Measurements from ENCODE around the gene ADRA1B. TPM values are rescaled to one million over a fixed set of nuclear protein-coding genes. Genes with fewer than 3 reads are reported as not detected.
A peak's percentile ranks its signal among the peaks of the same experiment; 100 is the strongest.

The ADRA1B gene
- total and polyA plus RNA-seq, 2 donors from 2014 or later = 1.6 to 2.3 TPM

DNA sequence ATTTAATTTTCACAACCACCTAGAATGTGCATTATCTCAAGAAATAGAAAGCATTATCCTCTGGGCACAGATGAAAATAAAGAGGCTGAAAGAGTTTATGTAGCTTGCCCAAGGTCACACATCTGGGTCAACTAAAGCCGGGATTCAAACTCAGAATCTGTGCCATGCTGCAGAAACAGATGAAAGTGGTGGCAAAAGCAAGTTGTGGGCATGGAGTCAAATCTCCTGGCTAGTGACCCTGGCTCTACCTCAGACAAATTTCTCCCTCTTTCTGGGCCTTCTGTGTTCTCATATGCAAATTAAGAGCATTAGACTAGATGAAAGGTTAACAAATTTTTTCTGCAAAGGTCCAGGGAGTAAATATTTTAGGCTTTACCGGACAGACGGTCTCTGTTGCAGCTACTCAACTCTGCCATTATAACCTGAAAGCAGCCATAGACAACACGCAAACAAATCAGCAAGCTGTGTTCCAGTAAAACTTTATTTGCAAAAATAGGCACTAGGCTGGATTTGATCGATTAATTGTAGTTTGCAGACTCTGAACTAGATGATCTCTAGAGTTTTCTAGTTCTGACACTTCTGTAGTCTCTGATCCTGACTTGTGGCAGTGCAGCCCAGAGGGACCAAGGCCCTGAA lies 6.0 kb upstream of the ADRA1B start:
- H3K27me3 ChIP-seq (ENCODE audit: control insufficient read depth, insufficient read depth, low read length) = no peaks in the 10 kb centered on the region
- intact Hi-C loops (cut with DNase I) = no loop called here
- H3K4me1 ChIP-seq (ENCODE audit: control insufficient read depth in 2 of 3, insufficient read depth in 2 of 3, low read depth in 1 of 3, low read length in 3 of 3) = peaks cover 3 to 40% (median 23%) of the 10 kb centered on the region in 3 donors
- no peaks in the 10 kb centered on the region for H3K9me3 ChIP-seq (ENCODE audit: control insufficient read depth in 2 of 3, insufficient read depth in 1 of 3, low read length in 3 of 3)
- H3K27ac ChIP-seq (ENCODE audit: low read depth in 2 of 2, low read length in 2 of 2) = peak overlapping the region; percentile 69 to 80
- TF ChIP-seq, protein P1, sequence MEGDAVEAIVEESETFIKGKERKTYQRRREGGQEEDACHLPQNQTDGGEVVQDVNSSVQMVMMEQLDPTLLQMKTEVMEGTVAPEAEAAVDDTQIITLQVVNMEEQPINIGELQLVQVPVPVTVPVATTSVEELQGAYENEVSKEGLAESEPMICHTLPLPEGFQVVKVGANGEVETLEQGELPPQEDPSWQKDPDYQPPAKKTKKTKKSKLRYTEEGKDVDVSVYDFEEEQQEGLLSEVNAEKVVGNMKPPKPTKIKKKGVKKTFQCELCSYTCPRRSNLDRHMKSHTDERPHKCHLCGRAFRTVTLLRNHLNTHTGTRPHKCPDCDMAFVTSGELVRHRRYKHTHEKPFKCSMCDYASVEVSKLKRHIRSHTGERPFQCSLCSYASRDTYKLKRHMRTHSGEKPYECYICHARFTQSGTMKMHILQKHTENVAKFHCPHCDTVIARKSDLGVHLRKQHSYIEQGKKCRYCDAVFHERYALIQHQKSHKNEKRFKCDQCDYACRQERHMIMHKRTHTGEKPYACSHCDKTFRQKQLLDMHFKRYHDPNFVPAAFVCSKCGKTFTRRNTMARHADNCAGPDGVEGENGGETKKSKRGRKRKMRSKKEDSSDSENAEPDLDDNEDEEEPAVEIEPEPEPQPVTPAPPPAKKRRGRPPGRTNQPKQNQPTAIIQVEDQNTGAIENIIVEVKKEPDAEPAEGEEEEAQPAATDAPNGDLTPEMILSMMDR (IDR thresholded peaks at IDR 0.05; ENCODE audit: borderline replicate concordance, extremely low read depth, insufficient read depth) = no peak
- H3K4me3 ChIP-seq (ENCODE audit: low read length in 3 of 3) = no peak overlapping the region
- no peak overlapping the region for H3K9ac ChIP-seq (ENCODE audit: low read length in 3 of 3)
- DNase-seq (no peak), FAIRE-seq (no peak)
- no peaks in the 10 kb centered on the region for H3K36me3 ChIP-seq (ENCODE audit: control insufficient read depth in 2 of 3, insufficient read depth in 3 of 3, low read length in 3 of 3)

DNA sequence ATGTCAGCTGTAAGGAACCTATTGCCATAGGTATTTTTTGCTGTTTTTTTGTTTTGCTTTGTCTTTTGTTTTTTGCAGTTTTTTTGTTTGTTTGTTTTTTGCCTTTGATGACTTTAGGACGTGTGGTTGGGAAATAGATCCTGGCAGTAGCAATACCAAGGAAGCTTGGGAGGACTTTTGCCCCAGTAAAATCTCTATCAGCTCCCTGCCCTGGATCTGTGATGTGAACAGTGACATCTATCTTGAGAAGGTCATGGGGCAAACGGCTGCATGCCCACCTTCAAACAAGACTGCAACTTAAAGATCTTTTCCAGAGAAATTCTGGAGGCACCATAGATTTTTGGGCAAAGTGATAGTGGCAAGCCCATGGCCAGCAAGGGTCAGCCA lies 5.4 kb upstream of the ADRA1B start:
- DNase-seq (no peak), FAIRE-seq (no peak)
- H3K4me1 ChIP-seq (ENCODE audit: control insufficient read depth in 2 of 3, insufficient read depth in 2 of 3, low read depth in 1 of 3, low read length in 3 of 3) = peaks cover 3 to 43% (median 23%) of the 10 kb centered on the region in 3 donors
- no peaks in the 10 kb centered on the region for H3K9me3 ChIP-seq (ENCODE audit: control insufficient read depth in 2 of 3, insufficient read depth in 1 of 3, low read length in 3 of 3)
- H3K9ac ChIP-seq (ENCODE audit: low read length in 3 of 3) = no peak overlapping the region
- no peaks in the 10 kb centered on the region for H3K27me3 ChIP-seq (ENCODE audit: control insufficient read depth, insufficient read depth, low read length)
- peak overlapping the region; percentile 69 to 80 for H3K27ac ChIP-seq (ENCODE audit: low read depth in 2 of 2, low read length in 2 of 2)
- intact Hi-C loops (cut with DNase I) = no loop called here
- H3K36me3 ChIP-seq (ENCODE audit: control insufficient read depth in 2 of 3, insufficient read depth in 3 of 3, low read length in 3 of 3) = no peaks in the 10 kb centered on the region
- no peak overlapping the region for H3K4me3 ChIP-seq (ENCODE audit: low read length in 3 of 3)
- TF ChIP-seq, protein P1 (IDR thresholded peaks at IDR 0.05; ENCODE audit: borderline replicate concordance, extremely low read depth, insufficient read depth) = no peak

DNA sequence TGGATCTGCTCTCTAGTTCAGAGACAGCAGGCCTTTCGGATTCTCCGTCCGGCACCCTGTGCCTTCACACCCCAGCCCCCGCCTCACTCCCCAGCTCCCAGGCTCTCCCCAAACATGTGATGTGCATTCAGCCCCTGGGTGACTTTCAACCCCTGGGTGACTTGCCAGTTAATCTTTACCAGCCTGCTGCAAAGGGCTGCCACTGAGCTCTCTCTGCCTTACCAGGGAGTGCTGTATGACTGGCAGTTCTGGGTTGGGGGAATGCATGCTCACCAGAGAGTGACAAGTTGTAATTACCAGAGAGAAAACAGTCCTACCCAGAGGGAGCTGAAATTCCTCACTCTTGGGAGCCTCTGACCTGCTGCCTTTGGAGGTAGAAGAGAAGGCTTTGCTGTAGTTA lies 4.9 kb upstream of the ADRA1B start:
- Histone ChIP-seq H3K4me1 (ENCODE audit: control insufficient read depth in 2 of 3, insufficient read depth in 2 of 3, low read depth in 1 of 3, low read length in 3 of 3) (peaks cover 3 to 44% (median 23%) of the 10 kb centered on the region in 3 donors), H3K4me3 (ENCODE audit: low read length in 3 of 3) (no peak overlapping the region), H3K9ac (ENCODE audit: low read length in 3 of 3) (peak overlapping the region in 1 of 3 donors; percentile 24), H3K9me3 (ENCODE audit: control insufficient read depth in 2 of 3, insufficient read depth in 1 of 3, low read length in 3 of 3) (no peaks in the 10 kb centered on the region), H3K36me3 (ENCODE audit: control insufficient read depth in 2 of 3, insufficient read depth in 3 of 3, low read length in 3 of 3) (no peaks in the 10 kb centered on the region), H3K27me3 (ENCODE audit: control insufficient read depth, insufficient read depth, low read length) (no peaks in the 10 kb centered on the region), H3K27ac (ENCODE audit: low read depth in 2 of 2, low read length in 2 of 2) (peak overlapping the region; percentile 69 to 85)
- intact Hi-C loops (cut with DNase I) = no loop called here
- peak; percentile 15 for FAIRE-seq
- TF ChIP-seq, protein P1 (IDR thresholded peaks at IDR 0.05; ENCODE audit: borderline replicate concordance, extremely low read depth, insufficient read depth) = no peak
- DNase-seq = peak; percentile 74 to 93 (median 89)
